ENCODE results near the gene DNAH14.

Gene DNAH14

DNA sequence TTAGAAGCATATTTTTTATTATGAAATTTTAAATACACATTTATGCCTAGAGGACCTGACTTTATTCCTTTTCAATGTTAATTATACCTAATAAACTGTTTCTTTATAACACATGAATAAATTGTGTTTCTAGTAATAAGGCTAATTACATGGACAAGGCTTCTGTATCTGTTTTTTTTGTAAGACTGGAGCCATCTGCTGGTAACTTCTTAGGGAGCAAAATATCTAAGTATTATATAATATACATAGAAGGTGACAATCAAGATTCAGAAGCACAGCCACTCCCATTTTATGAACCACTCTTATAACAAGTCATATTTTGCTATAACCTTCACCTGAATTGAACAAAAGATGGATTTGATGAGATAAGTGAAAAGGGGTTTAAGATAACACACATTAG, 414.1 kb downstream of the DNAH14 start:
- TF ChIP-seq, protein P1, sequence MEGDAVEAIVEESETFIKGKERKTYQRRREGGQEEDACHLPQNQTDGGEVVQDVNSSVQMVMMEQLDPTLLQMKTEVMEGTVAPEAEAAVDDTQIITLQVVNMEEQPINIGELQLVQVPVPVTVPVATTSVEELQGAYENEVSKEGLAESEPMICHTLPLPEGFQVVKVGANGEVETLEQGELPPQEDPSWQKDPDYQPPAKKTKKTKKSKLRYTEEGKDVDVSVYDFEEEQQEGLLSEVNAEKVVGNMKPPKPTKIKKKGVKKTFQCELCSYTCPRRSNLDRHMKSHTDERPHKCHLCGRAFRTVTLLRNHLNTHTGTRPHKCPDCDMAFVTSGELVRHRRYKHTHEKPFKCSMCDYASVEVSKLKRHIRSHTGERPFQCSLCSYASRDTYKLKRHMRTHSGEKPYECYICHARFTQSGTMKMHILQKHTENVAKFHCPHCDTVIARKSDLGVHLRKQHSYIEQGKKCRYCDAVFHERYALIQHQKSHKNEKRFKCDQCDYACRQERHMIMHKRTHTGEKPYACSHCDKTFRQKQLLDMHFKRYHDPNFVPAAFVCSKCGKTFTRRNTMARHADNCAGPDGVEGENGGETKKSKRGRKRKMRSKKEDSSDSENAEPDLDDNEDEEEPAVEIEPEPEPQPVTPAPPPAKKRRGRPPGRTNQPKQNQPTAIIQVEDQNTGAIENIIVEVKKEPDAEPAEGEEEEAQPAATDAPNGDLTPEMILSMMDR (IDR thresholded peaks at IDR 0.05; ENCODE audit: insufficient read depth, low read length, poor library complexity, severe bottlenecking) = peak; percentile 18
- H3K4me3 ChIP-seq (replicated peaks; ENCODE audit: low read depth, low read length) = no peak overlapping the region
- no peak for DNase-seq (ENCODE audit: extremely low read depth, insufficient read length)
- H3K27me3 ChIP-seq (replicated peaks; ENCODE audit: control insufficient read depth, insufficient read depth, low read length) = no peaks in the 10 kb centered on the region
- H3K36me3 ChIP-seq (ENCODE audit: control insufficient read depth, insufficient read depth, low read length) = no peaks in the 10 kb centered on the region

DNA sequence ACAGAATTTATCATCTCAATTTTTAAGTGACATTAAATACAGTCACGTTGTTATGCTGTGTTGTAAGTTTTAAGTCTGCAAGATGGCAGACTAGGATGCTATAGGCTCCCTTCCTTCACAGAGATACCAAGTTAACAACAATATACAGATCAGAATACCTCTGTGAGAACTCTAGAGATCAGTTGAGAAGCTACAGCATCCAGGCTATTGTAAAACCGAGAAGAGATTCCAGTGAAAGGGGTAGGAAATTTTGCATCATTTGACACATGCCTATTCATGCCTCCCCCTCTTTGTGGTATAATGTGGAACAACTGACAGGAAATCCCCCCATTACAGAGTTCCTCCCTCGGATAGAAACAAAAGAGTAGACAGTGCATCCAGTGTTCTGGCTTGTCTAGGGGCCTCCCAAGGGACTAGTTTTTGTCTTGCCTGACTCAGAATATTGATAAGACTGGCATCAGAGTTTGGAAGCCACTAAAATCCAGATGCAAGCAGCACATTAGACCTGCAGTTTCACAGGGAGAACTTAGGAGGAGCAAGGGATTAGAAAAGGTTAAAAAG, 417.7 kb downstream of the DNAH14 start:
- no peak for DNase-seq (ENCODE audit: extremely low read depth, insufficient read length)
- TF ChIP-seq, protein P1 (IDR thresholded peaks at IDR 0.05; ENCODE audit: insufficient read depth, low read length, poor library complexity, severe bottlenecking) = no peak
- Histone ChIP-seq H3K4me3 (replicated peaks; ENCODE audit: low read depth, low read length) (no peak overlapping the region), H3K36me3 (ENCODE audit: control insufficient read depth, insufficient read depth, low read length) (no peaks in the 10 kb centered on the region), H3K27me3 (replicated peaks; ENCODE audit: control insufficient read depth, insufficient read depth, low read length) (no peaks in the 10 kb centered on the region)

DNA sequence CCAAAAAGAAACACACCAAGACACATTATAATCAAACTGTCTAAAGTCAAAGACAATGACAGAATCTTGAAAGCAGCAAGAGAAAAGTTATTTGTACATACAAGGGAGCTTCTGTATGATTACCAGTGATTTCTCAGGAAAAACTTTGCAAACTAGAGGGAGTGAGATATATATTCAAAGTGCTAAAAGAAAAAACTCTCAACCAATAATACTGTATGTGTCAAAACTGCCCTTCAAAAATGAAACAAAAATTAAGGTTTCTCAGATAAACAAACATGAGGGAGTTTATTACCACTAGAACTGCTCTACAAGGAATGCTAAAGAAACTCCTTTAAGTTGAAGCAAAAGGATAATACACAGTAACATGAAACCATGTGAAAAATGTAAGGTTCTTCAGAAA, 418.9 kb downstream of the DNAH14 start:
- Histone ChIP-seq H3K27me3 (replicated peaks; ENCODE audit: control insufficient read depth, insufficient read depth, low read length) (no peaks in the 10 kb centered on the region), H3K4me3 (replicated peaks; ENCODE audit: low read depth, low read length) (no peak overlapping the region), H3K36me3 (ENCODE audit: control insufficient read depth, insufficient read depth, low read length) (no peaks in the 10 kb centered on the region)
- no peak for DNase-seq (ENCODE audit: extremely low read depth, insufficient read length)
- TF ChIP-seq, protein P1 (IDR thresholded peaks at IDR 0.05; ENCODE audit: insufficient read depth, low read length, poor library complexity, severe bottlenecking) = no peak

DNA sequence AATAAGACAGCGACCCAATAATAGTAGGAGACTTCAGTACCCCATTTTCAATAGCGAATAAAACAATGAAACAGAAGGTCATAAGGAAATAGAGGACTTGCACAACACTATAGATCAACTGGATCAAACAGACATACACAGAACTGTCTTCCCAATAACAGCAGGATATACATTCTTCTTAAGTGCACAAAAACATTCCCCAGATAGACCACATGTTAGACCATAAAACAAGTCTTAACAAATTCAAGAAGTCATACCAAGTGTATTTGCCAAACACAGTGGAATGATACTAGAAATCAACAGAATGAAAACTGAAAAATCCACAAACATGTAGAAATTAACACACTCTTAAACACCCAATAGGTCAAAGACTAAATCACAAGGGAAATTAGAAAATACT, 420.4 kb downstream of the DNAH14 start:
- Histone ChIP-seq H3K36me3 (ENCODE audit: control insufficient read depth, insufficient read depth, low read length) (no peaks in the 10 kb centered on the region), H3K27me3 (replicated peaks; ENCODE audit: control insufficient read depth, insufficient read depth, low read length) (no peaks in the 10 kb centered on the region), H3K4me3 (replicated peaks; ENCODE audit: low read depth, low read length) (no peak overlapping the region)
- TF ChIP-seq, protein P1 (IDR thresholded peaks at IDR 0.05; ENCODE audit: insufficient read depth, low read length, poor library complexity, severe bottlenecking) = no peak
- DNase-seq (ENCODE audit: extremely low read depth, insufficient read length) = no peak

DNA sequence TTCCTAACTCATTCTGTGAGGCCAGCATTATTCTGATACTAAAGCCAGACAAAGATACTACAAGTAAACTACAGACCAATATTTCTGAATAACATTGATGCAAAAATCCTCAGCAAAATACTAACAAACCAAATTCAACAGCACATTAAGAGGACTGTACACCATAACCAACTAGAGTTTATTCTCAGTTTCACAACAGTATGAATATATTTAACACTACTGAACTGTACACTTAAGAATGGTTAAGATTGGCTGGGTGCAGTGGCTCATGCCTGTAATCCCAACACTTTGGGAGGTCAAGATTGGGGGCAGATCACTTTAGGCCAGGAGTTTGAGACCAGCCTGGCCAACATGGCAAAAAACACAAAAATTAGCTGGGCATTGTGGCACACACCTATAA, 421.4 kb downstream of the DNAH14 start:
- Histone ChIP-seq H3K36me3 (ENCODE audit: control insufficient read depth, insufficient read depth, low read length) (no peaks in the 10 kb centered on the region), H3K27me3 (replicated peaks; ENCODE audit: control insufficient read depth, insufficient read depth, low read length) (no peaks in the 10 kb centered on the region), H3K4me3 (replicated peaks; ENCODE audit: low read depth, low read length) (no peak overlapping the region)
- TF ChIP-seq, protein P1 (IDR thresholded peaks at IDR 0.05; ENCODE audit: insufficient read depth, low read length, poor library complexity, severe bottlenecking) = no peak
- no peak for DNase-seq (ENCODE audit: extremely low read depth, insufficient read length)

DNA sequence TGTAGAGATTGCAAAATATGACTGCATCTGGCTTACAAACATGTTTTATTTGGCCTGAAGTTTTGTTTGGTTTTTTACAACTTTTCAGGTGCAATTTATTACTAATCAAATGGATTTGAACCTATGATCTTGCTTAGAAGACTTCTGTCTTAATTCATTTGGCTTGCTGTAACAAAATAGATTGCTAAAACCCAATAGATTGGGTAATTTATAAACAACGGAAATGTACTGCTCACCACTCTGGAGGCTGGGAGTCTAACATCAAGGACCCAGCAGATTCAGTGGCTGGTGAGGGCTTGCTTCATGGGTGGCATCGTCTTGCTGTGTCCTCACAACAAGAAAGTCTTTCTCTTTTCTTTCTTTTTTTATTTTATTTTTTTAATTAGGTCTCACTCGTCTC, 425.4 kb downstream of the DNAH14 start:
- H3K4me3 ChIP-seq (replicated peaks; ENCODE audit: low read depth, low read length) = no peak overlapping the region
- no peaks in the 10 kb centered on the region for H3K36me3 ChIP-seq (ENCODE audit: control insufficient read depth, insufficient read depth, low read length)
- no peak for DNase-seq (ENCODE audit: extremely low read depth, insufficient read length)
- TF ChIP-seq, protein P1 (IDR thresholded peaks at IDR 0.05; ENCODE audit: insufficient read depth, low read length, poor library complexity, severe bottlenecking) = no peak
- no peaks in the 10 kb centered on the region for H3K27me3 ChIP-seq (replicated peaks; ENCODE audit: control insufficient read depth, insufficient read depth, low read length)
